Measurements from ENCODE around the gene FCSK. TPM values are rescaled to one million over a fixed set of nuclear protein-coding genes. Genes with fewer than 3 reads are reported as not detected.

The FCSK gene
- total and polyA plus RNA-seq, 10 of the 15 experiments (the other 5 are each of a cell fraction or from before 2014, with no cell fraction given): 0.60 to 17.6 (median 7.4) TPM

DNA sequence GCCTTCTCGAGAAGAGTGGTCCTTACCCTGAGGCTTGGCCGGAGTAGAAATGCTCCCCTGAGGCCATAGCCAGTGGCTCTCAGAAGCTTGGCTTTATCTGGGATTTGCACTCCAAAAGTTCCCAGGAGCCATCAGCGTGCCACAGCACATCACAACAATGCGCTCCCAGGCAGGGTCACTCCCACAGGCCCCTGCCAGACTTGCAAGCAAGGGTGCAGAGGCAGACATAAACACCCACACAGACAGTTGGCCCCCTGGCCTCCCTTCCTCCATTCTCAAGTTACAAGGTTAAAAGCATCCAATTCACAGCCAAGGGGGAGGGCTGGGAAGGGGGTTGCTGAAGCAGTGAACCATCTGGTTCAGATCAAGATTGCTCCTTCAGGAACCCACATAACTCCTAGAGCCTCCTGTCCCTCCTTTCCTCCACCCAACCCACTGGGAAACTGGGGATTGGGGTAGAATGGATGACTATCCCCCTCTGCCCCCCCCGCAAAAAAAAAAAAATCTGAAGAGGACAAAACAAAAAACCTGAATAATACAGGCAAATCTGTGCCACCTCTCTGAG lies 17.3 kb upstream of the FCSK start (continued):
- TF ChIP-seq, protein P1, sequence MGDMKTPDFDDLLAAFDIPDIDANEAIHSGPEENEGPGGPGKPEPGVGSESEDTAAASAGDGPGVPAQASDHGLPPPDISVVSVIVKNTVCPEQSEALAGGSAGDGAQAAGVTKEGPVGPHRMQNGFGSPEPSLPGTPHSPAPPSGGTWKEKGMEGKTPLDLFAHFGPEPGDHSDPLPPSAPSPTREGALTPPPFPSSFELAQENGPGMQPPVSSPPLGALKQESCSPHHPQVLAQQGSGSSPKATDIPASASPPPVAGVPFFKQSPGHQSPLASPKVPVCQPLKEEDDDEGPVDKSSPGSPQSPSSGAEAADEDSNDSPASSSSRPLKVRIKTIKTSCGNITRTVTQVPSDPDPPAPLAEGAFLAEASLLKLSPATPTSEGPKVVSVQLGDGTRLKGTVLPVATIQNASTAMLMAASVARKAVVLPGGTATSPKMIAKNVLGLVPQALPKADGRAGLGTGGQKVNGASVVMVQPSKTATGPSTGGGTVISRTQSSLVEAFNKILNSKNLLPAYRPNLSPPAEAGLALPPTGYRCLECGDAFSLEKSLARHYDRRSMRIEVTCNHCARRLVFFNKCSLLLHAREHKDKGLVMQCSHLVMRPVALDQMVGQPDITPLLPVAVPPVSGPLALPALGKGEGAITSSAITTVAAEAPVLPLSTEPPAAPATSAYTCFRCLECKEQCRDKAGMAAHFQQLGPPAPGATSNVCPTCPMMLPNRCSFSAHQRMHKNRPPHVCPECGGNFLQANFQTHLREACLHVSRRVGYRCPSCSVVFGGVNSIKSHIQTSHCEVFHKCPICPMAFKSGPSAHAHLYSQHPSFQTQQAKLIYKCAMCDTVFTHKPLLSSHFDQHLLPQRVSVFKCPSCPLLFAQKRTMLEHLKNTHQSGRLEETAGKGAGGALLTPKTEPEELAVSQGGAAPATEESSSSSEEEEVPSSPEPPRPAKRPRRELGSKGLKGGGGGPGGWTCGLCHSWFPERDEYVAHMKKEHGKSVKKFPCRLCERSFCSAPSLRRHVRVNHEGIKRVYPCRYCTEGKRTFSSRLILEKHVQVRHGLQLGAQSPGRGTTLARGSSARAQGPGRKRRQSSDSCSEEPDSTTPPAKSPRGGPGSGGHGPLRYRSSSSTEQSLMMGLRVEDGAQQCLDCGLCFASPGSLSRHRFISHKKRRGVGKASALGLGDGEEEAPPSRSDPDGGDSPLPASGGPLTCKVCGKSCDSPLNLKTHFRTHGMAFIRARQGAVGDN (IDR thresholded peaks at IDR 0.05): 0 out of 2 replicates have a peak, but pooled peaks have one; percentile 16
- peak; percentile 54 for TF ChIP-seq IKZF1 (conservative IDR thresholded peaks at IDR 0.05)
- TF ChIP-seq MTA3 (IDR thresholded peaks at IDR 0.05; ENCODE audit: borderline replicate concordance, low read length): no peak
- TF ChIP-seq ZSCAN29 (IDR thresholded peaks at IDR 0.05): no peak
- TF ChIP-seq HDAC2 (IDR thresholded peaks at IDR 0.05): no peak
- TF ChIP-seq SUPT20H (IDR thresholded peaks at IDR 0.05; ENCODE audit: borderline replicate concordance, control insufficient read depth, low read depth, low read length): no peak
- TF ChIP-seq MEF2B (IDR thresholded peaks at IDR 0.05; ENCODE audit: partially characterized antibody, poor library complexity, severe bottlenecking): peak; percentile 41
- TF ChIP-seq RAD21 (IDR thresholded peaks at IDR 0.05; ENCODE audit: insufficient read depth, low read depth, low read length): 0 out of 2 replicates have a peak, but pooled peaks have one; percentile 5
- peak; percentile 30 for TF ChIP-seq DPF2 (IDR thresholded peaks at IDR 0.05)
- no peak for TF ChIP-seq NFYB (IDR thresholded peaks at IDR 0.05; ENCODE audit: insufficient read depth, low read depth, low read length)
- TF ChIP-seq NR2F1 (conservative IDR thresholded peaks at IDR 0.05): peak; percentile 32; the same call in 1 of the 2 replicates
- no peak for TF ChIP-seq TAF1 (IDR thresholded peaks at IDR 0.05; ENCODE audit: borderline replicate concordance, low read depth, low read length)
- 0 out of 2 replicates have a peak, but pooled peaks have one; percentile 74 for TF ChIP-seq SIN3A (IDR thresholded peaks at IDR 0.05; ENCODE audit: low read depth, low read length)
- TF ChIP-seq SUZ12 (IDR thresholded peaks at IDR 0.05; ENCODE audit: unreplicated experiment): no peak
